LNCAP (cell line): ENCODE measurements around the gene GALNT18.
A peak's percentile ranks its signal among the peaks of the same experiment; 100 is the strongest.

ENCODE experiments used
- TF ChIP-seq, protein P1 (sequence below): fragments of 450-650 bp; IDR thresholded peaks from 2 replicates; pipeline ENCODE4 v1.5.1; 2017; ENCODE audit warnings: mild to moderate bottlenecking

Gene GALNT18

DNA sequence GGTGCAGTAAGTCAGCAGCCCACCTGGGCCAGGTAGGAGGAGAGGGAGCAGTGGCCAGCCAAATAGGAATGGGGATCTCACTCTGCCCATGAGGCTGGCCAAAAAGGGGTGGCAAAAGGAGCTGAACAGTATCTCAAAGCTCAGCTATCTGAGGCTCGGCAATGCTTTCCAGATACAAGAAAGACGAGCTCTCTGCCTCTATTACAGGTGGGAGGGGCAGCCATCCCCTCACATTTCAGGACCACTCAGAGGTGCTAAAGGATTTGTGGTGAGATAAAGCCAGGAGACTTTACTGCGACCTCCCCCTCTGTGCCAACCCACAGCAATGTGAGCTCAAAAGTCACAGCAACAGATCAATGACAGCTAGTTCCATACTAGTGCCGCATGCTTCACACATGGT is 42.1 kb upstream of the GALNT18 start:
- TF ChIP-seq, protein P1, sequence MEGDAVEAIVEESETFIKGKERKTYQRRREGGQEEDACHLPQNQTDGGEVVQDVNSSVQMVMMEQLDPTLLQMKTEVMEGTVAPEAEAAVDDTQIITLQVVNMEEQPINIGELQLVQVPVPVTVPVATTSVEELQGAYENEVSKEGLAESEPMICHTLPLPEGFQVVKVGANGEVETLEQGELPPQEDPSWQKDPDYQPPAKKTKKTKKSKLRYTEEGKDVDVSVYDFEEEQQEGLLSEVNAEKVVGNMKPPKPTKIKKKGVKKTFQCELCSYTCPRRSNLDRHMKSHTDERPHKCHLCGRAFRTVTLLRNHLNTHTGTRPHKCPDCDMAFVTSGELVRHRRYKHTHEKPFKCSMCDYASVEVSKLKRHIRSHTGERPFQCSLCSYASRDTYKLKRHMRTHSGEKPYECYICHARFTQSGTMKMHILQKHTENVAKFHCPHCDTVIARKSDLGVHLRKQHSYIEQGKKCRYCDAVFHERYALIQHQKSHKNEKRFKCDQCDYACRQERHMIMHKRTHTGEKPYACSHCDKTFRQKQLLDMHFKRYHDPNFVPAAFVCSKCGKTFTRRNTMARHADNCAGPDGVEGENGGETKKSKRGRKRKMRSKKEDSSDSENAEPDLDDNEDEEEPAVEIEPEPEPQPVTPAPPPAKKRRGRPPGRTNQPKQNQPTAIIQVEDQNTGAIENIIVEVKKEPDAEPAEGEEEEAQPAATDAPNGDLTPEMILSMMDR = no peak

DNA sequence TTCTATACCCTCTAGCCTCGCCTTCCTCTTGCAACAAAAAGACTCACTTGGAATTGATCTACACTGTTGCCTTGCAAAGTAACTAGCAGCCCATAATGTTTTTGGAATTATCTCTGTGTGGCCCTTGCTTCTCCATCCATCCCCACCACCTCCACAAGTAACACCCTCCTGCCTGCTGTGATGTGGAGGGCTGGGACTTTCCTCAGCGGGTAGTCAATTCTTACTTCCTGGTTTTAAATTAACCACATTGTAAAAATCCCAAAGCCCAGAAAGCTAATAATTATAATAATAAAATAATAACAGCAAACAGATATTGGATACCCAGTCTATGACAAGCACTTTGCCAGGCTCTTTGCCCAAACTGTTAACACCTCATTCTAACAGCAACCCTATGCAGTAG is 40.8 kb upstream of the GALNT18 start:
- TF ChIP-seq, protein P1 = no peak

DNA sequence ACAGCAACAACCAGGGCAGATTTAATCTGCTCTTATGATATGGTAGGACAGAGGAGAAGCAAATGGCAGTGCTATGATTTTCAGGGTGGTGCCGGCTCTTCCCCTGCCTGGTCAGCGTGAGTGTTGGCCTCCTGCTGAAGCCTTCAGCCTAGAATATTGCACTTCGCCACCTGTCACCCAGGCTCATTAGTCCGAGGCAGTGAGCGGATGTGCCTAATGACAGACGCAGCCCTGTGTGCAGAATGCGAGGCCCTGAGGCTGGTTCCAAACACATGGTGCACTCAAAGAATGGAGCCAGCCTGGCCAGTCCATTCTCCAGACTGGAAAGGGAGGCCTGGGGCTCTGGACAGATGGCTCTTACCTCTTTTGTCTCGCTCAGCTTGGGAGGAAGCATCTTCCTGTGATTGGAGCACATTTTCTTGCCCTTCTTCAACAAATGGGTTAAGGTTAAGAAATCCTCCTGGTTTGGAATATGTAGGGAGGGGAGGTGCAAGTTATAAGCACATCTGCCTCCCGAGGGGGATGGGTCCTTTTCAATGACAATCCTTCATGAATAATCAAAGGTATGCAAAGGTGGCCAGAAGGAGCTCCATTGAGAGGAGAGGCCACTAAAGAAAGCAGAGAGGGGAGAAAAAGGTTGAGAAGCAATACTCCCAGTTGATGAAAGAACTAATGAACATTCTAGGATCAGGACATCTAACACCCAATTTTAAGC is 39.7 kb upstream of the GALNT18 start:
- TF ChIP-seq, protein P1 = no peak

DNA sequence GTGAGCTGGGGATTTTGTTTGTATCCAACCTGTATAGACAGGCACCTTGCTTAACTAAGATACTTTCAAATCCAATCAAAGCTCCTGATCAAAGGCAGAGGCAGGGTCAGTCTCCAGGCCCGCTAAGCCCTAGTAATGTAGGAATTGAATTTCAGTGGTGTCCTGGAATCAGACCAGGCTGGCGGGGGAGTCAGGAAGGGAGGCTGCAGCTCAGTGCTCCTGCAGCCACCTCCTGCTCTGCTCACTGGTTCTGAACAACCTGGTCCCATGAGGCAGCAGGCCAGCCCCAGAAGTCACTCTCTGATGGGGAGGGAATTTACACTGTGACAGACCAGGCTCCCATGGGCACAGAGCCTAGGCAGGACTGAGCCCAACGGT is 38.5 kb upstream of the GALNT18 start:
- TF ChIP-seq, protein P1 = no peak

DNA sequence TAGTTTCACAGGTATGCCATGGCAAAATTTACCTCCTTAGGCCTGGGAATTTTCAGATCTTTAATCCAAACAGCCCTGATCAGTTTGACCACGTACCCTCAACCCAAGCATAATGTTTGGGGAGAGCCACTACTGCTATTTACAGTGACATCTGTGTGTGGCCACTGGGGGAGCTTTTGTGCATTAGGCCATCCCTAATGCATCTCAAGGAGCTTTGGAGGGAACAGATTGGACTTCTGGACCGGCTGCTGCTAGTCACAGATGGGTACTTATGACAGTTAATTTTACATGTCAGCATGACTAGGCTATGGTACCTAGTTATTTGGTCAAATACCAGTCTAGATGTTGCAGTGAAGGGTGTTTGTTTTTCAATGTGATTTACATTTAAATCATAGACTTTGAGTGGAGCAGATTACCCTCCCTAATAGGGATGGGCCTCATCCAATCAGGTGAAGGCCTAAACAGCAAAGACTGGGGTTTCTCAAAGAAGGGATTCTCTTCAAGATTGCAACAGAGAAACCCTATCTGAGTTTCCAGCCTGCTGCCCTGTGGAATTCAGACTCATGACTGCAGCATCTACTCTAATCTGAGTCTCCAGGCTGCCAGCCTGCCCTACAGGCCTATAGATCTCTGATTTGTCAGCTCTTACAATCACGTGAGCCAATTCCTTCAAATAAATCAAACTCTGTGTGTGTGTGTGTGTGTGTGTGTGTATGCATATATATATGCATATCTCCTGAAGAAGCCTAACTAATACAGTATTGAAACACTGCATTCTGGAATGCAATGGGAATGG is 38.0 kb upstream of the GALNT18 start:
- TF ChIP-seq, protein P1 = peak; percentile 13; the same call in 1 of the 2 replicates

DNA sequence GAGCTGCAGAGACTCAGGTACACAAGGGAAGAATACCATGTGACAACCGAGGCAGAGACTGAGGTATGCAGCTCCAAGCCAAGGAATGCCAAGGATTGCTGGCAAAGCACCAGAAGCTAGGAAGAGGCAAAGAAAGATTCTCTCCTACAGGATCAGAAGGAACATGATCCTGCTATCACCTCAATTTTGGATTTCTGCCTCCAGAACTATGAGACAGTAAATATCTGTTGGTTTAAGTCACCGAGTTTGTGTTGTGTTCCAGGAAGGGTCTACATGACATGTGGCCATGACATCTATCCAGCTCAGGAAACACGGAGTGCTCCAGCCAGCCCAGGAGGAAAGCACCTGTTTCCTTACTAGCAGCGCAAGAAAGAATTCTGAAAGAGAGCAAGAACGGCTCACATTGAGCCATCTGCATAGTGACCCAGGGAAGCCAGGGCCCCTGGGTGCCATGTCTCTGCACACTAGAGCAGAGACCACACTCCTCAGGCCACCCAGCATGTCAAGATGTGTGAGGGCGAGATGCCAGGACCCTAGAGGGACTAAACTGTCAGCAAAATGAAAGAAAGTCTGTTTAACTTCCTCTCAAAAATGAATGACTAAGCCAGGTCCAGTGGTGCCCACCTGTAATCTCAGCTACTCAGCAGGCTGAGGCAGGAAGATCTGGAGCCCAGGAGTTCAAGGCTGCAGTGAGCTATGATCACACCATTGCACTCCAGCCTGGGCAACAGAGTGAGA is 35.6 kb upstream of the GALNT18 start:
- TF ChIP-seq, protein P1 = no peak

DNA sequence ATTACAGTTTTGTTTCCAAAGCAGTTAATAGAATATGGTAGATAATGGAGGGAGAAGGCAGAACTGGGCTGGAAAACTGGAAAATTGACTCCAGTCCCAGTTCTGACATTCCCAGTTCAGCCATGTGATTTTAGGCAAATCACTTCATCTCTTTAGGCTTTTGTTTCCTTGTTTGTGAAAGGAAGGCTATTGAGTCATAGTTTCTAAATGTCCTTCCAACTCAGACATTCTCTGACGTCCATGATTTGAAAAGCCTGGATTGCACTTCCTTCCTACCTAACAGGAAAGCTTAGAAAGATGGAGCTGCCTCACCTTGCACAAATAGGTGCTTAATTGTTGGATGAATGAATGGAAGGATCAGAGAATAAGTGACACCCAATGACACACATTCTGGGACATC is 19.8 kb upstream of the GALNT18 start:
- TF ChIP-seq, protein P1 = no peak
